GM19463 (cell line): ENCODE results near the gene WNT9A.

ENCODE experiments used
- ATAC-seq: cut with Tn5 transposase; IDR thresholded peaks from one replicate; pipeline ENCODE4 v1.9.1; 2021; ENCODE audit warnings: mild to moderate bottlenecking, moderate library complexity; ENCODE audit not compliant: unreplicated experiment

Gene WNT9A

DNA sequence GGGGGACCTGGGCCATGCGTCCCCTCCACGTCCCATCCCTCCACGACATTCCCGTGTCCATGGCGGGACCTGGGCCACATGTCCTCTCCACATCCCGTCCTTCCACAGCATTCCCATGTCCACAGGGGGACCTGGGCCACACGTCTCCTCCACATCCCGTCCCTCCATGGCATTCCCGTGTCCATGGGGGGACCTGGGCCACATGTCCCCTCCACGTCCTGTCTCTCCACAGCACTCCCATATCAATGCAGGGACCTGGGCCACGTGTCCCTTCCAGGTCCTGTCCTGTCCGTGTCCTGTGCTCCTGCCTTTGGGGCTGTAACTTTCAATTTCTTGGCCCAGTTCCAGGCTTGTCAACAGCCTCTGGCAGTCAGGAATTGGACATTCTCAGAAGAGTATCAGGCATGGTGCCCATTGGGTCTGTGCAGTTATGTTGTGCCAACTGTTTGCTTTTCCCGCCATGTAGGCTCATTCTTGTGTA is 47.1 kb downstream of the WNT9A start:
- no peak for ATAC-seq

DNA sequence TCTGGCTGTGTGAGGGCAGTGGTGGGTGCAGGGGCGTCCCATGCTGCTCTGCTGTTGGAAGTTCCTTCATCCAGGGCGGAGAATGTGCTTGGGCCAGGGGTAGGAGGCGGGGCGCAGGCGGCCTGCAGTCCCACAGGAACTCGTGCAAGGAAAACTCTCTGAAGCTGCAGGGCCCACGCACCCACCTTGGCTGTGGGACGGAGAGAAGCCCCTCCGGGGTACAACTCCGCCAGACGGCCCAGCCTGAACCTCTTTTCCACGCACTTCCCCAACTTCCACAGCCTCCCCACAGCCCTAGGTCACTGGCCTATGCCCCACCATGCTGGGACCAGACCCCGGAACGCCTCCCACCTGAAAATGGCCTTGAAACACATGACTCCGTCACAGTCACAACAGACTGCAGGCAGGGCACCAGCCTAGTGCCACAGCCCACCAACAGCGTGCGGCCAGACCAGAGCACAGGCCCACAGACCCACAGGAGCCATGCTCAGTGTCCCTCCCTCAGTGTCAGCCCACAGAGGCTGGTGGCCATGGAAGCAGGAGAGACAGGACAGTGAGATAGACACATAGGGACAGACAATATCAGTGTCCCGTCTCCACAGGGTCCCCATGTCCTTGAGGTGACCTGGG is 47.8 kb downstream of the WNT9A start:
- no peak for ATAC-seq

DNA sequence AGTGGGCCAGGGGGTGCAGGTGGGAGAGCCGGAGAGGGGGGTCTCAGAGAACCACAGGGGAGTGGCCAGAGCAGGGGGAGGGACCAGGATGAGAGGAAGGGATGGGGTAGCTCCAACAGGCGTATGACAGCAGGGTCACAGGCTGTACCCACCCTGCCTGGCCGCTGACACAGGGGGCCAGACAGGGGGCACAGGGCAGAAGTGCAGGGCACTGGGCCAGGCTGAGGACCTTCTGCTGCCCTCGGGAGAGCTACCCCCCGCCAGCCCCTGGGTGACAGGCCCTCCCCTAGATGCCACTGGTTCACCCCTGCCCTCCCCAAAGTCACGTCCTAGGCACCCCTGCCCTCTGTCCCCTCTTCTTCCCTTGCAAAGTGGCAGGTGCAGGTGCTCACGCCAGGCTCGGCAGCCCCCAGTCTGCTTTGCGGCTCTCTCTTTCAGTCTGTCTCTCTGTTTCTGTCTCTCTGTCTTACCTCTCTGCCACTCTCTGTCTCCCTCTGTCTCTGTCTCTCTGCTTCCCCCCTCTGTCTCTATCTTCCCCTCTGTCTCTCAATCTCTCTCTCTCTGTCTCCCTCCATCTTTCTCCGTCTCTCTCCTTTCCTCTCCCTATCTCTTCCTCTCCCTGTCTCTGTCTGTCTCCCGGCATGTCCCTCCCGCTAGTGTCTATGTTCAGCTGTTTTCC is 48.5 kb downstream of the WNT9A start:
- no peak for ATAC-seq

- ATAC-seq: no peak
These were observed 49.1 kb downstream of the WNT9A start for GRCh38 chr1:227898502-227899140.

GRCh38 chr1:227897704-227898438 is 49.9 kb downstream of the WNT9A start:
- ATAC-seq: no peak

GRCh38 chr1:227896710-227897655 is 50.7 kb downstream of the WNT9A start:
- ATAC-seq: no peak

- no peak for ATAC-seq
These were observed 51.7 kb downstream of the WNT9A start for GRCh38 chr1:227895828-227896685.

DNA sequence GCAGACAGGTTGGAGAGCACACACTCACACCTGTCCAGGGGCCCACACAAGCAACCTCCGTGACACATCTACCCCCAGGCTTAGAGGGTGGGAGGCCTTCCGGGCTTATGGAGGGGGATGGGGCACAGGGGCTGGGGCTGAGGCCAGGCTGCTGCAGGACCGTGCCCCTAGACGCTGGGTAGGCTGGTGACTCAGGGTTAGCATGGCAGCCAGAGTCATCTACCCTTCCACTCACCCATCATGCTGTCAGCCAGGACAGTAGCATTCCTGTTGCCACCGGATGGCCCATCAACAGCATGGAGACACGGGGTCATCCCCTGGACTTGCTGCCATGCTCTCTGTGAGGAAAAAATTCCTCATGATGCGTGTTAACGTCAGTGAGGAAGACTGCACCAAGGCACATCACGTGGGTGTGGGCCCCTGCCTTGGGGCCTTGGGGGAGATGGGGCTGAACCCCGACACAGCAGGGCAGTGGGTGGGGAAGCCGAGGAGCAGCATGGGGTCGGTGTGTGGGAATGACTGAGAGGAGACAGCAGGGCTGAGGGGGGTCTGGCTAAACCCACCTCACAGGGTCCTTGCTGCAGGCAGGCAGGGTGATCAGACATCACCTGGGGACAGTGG is 52.8 kb downstream of the WNT9A start:
- no peak for ATAC-seq

- ATAC-seq: no peak
These were observed 53.6 kb downstream of the WNT9A start for GRCh38 chr1:227893949-227894721.

DNA sequence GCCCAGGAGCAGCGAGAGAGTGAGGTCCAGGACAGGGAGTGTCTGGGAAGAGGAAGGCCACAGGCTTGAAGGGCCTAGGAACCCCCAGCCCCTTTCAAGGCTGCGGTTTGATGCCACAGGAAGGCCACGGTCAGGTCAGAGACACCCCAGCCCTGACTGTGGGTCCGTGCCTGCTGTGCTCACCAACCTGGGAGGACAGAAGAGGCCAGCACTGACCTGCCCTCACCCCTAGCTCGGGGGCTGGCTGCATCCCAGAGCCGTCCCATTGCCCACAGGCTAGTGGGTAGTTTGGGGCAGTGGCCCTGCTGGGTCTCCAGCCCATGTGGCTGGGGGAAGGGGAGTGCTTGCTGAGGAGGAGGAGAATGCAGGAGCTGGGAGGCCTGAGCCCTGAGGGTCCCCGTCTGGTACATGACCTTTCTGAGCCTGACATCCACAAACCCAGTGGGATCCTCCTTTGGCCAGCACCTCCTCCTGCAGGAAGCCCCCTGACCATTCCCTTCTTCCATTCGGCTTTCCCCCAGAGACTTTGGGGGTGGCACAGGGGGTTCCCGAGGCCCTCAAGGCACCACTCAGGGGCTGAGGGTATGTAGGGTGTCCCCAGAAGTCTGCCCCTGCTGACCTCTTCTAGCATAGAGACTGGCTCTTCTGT is 54.3 kb downstream of the WNT9A start:
- ATAC-seq: no peak

GRCh38 chr1:227892489-227893299 is 55.0 kb downstream of the WNT9A start:
- ATAC-seq: no peak

- ATAC-seq: no peak
These were observed 55.7 kb downstream of the WNT9A start for GRCh38 chr1:227891955-227892488.

DNA sequence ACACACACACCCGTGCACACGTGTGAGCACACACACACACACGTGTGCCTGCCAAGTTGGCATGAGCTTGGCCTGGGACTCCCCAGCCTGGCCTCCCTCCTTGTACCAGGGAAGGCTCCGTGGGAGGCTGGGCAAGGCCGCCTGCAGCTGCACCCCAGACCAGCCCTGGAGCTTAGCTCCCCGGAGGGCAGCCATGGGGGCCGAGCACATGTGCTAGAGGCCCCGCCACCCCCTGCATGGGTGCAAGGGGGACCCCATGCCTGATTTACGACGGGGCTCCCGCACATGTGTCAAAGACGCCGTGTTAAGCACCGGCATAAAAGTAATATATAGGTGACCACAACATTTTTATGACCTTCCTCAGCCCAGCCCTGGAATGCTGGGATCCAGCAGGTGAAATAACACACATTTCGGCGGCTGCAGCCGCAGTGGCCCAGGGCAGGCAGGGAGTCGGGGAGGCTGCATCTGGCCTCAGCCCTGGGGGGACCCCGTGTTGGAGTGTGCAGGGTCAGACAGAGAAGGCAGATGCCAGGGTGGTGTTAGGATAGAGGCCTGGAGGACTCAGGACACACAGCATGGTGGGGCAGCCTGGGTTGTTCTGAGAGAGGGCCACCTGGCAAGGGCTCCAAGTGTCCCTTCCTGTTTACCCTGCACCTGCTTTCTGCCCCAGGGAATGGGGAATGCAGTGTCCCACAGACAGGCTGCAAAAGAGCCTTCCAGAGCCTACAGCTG is 56.3 kb downstream of the WNT9A start:
- no peak for ATAC-seq

DNA sequence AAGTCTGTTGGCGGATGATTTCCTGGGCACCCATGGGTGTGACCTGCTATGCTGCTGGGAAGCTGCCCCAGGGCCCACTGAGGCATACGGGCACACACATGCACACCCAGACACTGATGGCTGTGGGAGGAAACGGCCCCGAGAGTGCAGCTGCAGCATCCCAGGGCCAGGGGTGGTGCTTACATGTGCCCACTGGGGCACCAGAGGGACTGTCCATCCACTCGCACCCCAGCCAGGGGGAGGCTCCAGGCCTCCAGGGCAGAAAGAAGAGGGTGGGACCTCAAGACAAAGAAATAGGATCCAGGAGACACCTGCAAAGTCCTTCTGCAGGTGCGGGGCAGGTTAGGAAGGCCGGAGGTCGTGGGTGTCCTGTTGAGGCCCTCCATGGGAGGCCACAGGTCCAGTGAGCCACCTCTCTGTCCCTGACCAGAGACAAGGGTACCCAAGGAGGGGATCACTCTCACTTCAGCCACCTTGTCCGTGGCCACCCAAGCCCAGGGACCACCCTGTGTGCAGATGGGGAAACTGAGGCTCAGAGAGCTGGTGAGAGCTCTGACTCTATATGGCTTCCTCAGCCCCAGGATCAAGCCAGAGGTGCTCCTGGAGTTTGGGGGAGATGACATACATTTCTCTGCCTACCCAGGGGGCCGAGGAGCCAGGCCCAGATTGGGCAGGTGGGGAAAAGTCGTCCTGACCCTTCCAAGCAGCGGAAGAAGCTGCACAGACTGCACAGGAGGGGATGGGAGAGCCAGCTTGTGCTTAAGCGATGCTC is 57.1 kb downstream of the WNT9A start:
- ATAC-seq: no peak

DNA sequence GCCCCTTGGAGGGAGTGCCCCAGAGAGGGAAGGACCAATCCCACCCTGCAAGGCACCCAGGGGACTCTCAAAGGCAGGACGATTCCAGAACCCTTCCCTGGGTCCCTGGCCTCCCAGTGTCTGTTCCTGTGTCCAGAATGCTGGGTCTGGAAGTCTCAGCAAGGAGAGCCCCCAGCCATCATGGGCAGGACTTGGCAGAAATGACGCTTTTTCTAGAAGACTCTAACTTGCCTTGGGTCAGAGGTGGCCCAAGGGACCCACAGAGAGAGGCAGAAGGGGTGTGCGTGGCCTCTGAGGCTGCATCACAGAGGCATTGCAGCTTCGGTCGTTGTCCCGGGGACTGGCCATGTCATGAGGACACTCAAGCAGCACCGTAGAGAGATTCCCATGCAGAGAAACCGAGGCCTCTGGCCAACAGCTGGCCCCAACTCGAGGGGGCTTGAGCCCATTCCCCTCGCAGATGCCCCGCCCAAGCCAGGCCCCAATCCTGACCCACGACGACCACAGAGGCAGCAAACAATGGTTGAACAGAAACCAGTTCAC is 57.8 kb downstream of the WNT9A start:
- no peak for ATAC-seq
